Caco-2 (cell line): ENCODE data around the gene CFAP141. TPM values are rescaled to one million over a fixed set of nuclear protein-coding genes. Genes with fewer than 3 reads are reported as not detected.
"Not testable (repeated sequence)": the region's sequence is repeated elsewhere in the genome, so short reads cannot be mapped to it uniquely, and the experiment has no call there.

Source experiments
- BruUV-seq: library from RNA; stranded (reverse); fragments of 400-500 nt; replicated peaks from 2 replicates; lab custom pipeline; 2021; lab: Mats Ljungman, UMichigan
- CTCF ChIA-PET: fragments of 300-600 bp; sonication (Branson Sonifier 250); formaldehyde crosslinking; loops from one replicate; lab custom pipeline; 2022; ENCODE audit warnings: antibody characterized with exemption; lab: Charles Lee
- POLR2A ChIA-PET: fragments of 300-600 bp; sonication (Branson Sonifier 250); formaldehyde crosslinking; loops from one replicate; lab custom pipeline; 2022; ENCODE audit warnings: antibody characterized with exemption; lab: Charles Lee
- DNase-seq, 2 experiments: peaks; one replicate each; pipeline versions ENCODE4 v3.0.0 to v3.0.0-alpha.2; 2020 to 2022
- H3K27me3 ChIP-seq: replicated peaks from 2 replicates; pipeline ENCODE4 v1.6.0; 2011; ENCODE audit warnings: low read length; ENCODE audit not compliant: control insufficient read depth, insufficient read depth
- H3K36me3 ChIP-seq: 2 replicates; pipeline ENCODE4 v1.5.1; 2011; ENCODE audit warnings: low read length; ENCODE audit not compliant: control insufficient read depth, insufficient read depth
- H3K4me1 ChIP-seq: fragments of 250-450 bp; sonication (Bioruptor Pico); 2 replicates; pipeline ENCODE4 v1.5.1; 2020; ENCODE audit warnings: mild to moderate bottlenecking
- H3K4me3 ChIP-seq: 2 replicates; pipeline ENCODE4 v1.5.1; 2011; ENCODE audit warnings: low read depth, mild to moderate bottlenecking, control low read depth, low read length
- H3K9me3 ChIP-seq: fragments of 250-450 bp; sonication (Bioruptor Pico); 2 replicates; pipeline ENCODE4 v1.5.1; 2020; ENCODE audit warnings: mild to moderate bottlenecking, moderate library complexity
- H3K27ac Mint-ChIP-seq: one replicate; pipeline ENCODE4 v1.8.0; 2022; ENCODE audit warnings: mixed read lengths; ENCODE audit not compliant: unreplicated experiment
- H3K27me3 Mint-ChIP-seq: one replicate; pipeline ENCODE4 v1.8.0; 2022; ENCODE audit warnings: mixed read lengths; ENCODE audit not compliant: insufficient read depth, unreplicated experiment
- H3K36me3 Mint-ChIP-seq: one replicate; pipeline ENCODE4 v1.8.0; 2022; ENCODE audit warnings: mild to moderate bottlenecking, mixed read lengths; ENCODE audit not compliant: insufficient read depth, unreplicated experiment
- H3K4me1 Mint-ChIP-seq: one replicate; pipeline ENCODE4 v1.8.0; 2022; ENCODE audit warnings: low read depth, mixed read lengths; ENCODE audit not compliant: unreplicated experiment
- H3K4me3 Mint-ChIP-seq: one replicate; pipeline ENCODE4 v1.8.0; 2022; ENCODE audit warnings: mild to moderate bottlenecking, moderate library complexity, mixed read lengths; ENCODE audit not compliant: unreplicated experiment
- H3K9me3 Mint-ChIP-seq: one replicate; pipeline ENCODE4 v1.8.0; 2022; ENCODE audit warnings: mixed read lengths; ENCODE audit not compliant: unreplicated experiment
- CTCF ChIP-seq, 2 experiments: fragments of 200-600 bp in 1 of 2; IDR thresholded peaks; 1 replicate in 1 of 2; 2 replicates in 1 of 2; pipeline versions ENCODE4 v1.5.1 to v1.8.0; 2011 to 2022; ENCODE audit warnings: antibody characterized with exemption in 1 of 2, control low read depth in 1 of 2, inconsistent platforms in 1 of 2, low read depth in 1 of 2, low read length in 1 of 2, mild to moderate bottlenecking in 1 of 2, moderate library complexity in 1 of 2; ENCODE audit not compliant: insufficient read depth in 1 of 2, severe bottlenecking in 1 of 2, unreplicated experiment in 1 of 2
- intact Hi-C: fragments of 100-400 bp; cut with micrococcal nuclease; formaldehyde crosslinking; loops from one replicate; pipeline ENCODE4 v1.10.0; 2022; ENCODE audit not compliant: unreplicated experiment
- total RNA-seq: library from RNA; stranded (reverse); gene quantifications from 2 replicates; pipeline ENCODE4 v1.2.3, GENCODE V29; 2022

Gene CFAP141
- total RNA-seq, 1 experiment from 2014 or later, result not detected

GRCh38 chr1:154237435-154237834, 31.3 kb upstream of the CFAP141 start:
- intact Hi-C loops, result loop anchor here (1.0 kb wide), 3 partner anchors 15 to 51 kb away; partner anchors contain the start of gene HAX1
- Mint-ChIP-seq H3K27ac (peak overlapping the region; percentile 61), H3K27me3 (no peaks in the 10 kb centered on the region), H3K4me3 (peak overlapping the region; percentile 31), H3K9me3 (no peaks in the 10 kb centered on the region), H3K4me1 (peaks cover 27% of the 10 kb centered on the region), H3K36me3 (peaks cover 99% of the 10 kb centered on the region)
- BruUV-seq, result no TSS peak
- TF ChIP-seq CTCF (IDR thresholded peaks at IDR 0.05; ENCODE audit: insufficient read depth in 1 of 2, low read depth in 1 of 2, low read length in 1 of 2, severe bottlenecking in 1 of 2, unreplicated experiment in 1 of 2), result no peak
- Histone ChIP-seq H3K27me3 (no peaks in the 10 kb centered on the region), H3K4me3 (no peak overlapping the region), H3K4me1 (peaks cover 27% of the 10 kb centered on the region), H3K9me3 (no peaks in the 10 kb centered on the region), H3K36me3 (peaks cover 8% of the 10 kb centered on the region)
- DNase-seq, result peak in 1 of 2 experiments; percentile 36
- POLR2A ChIA-PET, result no interaction called here
- CTCF ChIA-PET, result no interaction called here

GRCh38 chr1:154236855-154237254, 30.7 kb upstream of the CFAP141 start:
- Mint-ChIP-seq H3K4me1 (peaks cover 27% of the 10 kb centered on the region), H3K27ac (no peak overlapping the region), H3K4me3 (peak overlapping the region; percentile 6), H3K27me3 (no peaks in the 10 kb centered on the region), H3K9me3 (no peaks in the 10 kb centered on the region), H3K36me3 (peaks cover 99% of the 10 kb centered on the region)
- intact Hi-C loops, result loop anchor here (1.0 kb wide), 3 partner anchors 15 to 51 kb away; partner anchors contain the start of gene HAX1
- POLR2A ChIA-PET, result no interaction called here
- Histone ChIP-seq H3K36me3 (peaks cover 8% of the 10 kb centered on the region), H3K27me3 (no peaks in the 10 kb centered on the region), H3K4me1 (peaks cover 27% of the 10 kb centered on the region), H3K4me3 (no peak overlapping the region), H3K9me3 (no peaks in the 10 kb centered on the region)
- CTCF ChIA-PET, result no interaction called here
- BruUV-seq, result no TSS peak
- TF ChIP-seq CTCF (IDR thresholded peaks at IDR 0.05; ENCODE audit: insufficient read depth in 1 of 2, low read depth in 1 of 2, low read length in 1 of 2, severe bottlenecking in 1 of 2, unreplicated experiment in 1 of 2), result no peak
- no peak for DNase-seq

- CTCF ChIA-PET, result not testable (repeated sequence)
Observed at GRCh38 chr1:154233127-154233526, 27.0 kb upstream of the CFAP141 start.

GRCh38 chr1:154231112-154231511, 25.0 kb upstream of the CFAP141 start:
- H3K36me3 Mint-ChIP-seq, result peaks cover 94% of the 10 kb centered on the region
- H3K4me1 Mint-ChIP-seq, H3K4me3 Mint-ChIP-seq, H3K27me3 Mint-ChIP-seq, DNase-seq, H3K9me3 Mint-ChIP-seq, BruUV-seq, H3K4me1 ChIP-seq, H3K4me3 ChIP-seq, H3K27me3 ChIP-seq, CTCF ChIA-PET, H3K9me3 ChIP-seq, H3K27ac Mint-ChIP-seq, H3K36me3 ChIP-seq, intact Hi-C loops: not testable (repeated sequence)
- POLR2A ChIA-PET, result interaction anchor here (0.5 kb wide), 1 partner anchor 317 kb away, joined by 8 read pairs; no protein-coding TSS in a partner anchor

More at GRCh38 chr1:154233127-154233526, 27.0 kb upstream of the CFAP141 start:
- intact Hi-C loops, H3K4me3 ChIP-seq, BruUV-seq, H3K27ac Mint-ChIP-seq, H3K27me3 ChIP-seq, H3K4me3 Mint-ChIP-seq, H3K36me3 ChIP-seq, H3K27me3 Mint-ChIP-seq, POLR2A ChIA-PET, DNase-seq, H3K9me3 ChIP-seq, H3K9me3 Mint-ChIP-seq: not testable (repeated sequence)
- peaks cover 20% of the 10 kb centered on the region for H3K4me1 ChIP-seq
- Mint-ChIP-seq H3K36me3 (peaks cover 95% of the 10 kb centered on the region), H3K4me1 (peaks cover 17% of the 10 kb centered on the region)
